PC-9 (cell line): Measurements from ENCODE around the gene ADAMTS15. TPM values are rescaled to one million over a fixed set of nuclear protein-coding genes. Genes with fewer than 3 reads are reported as not detected.

Experiments used
- BruUV-seq: library from RNA; stranded (reverse); fragments of 400-500 nt; replicated peaks from 2 replicates; lab custom pipeline; 2021; lab: Mats Ljungman, UMichigan
- CTCF ChIA-PET: fragments of 300-600 bp; sonication (Branson Sonifier 250); formaldehyde crosslinking; loops from one replicate; lab custom pipeline; 2022; ENCODE audit warnings: antibody characterized with exemption; lab: Charles Lee
- POLR2A ChIA-PET: fragments of 300-600 bp; sonication (Branson Sonifier 250); formaldehyde crosslinking; loops from one replicate; lab custom pipeline; 2022; ENCODE audit warnings: antibody characterized with exemption; ENCODE audit not compliant: unreplicated experiment; lab: Charles Lee
- DNase-seq, 2 experiments: peaks; one replicate each; pipeline versions ENCODE4 v3.0.0 to v3.0.0-alpha.2; 2015 to 2022; ENCODE audit warnings: mixed read lengths in 1 of 2
- H2AFZ ChIP-seq: fragments of 200-600 bp; sonication (generic); 2 replicates; pipeline ENCODE4 v1.8.1; 2017; ENCODE audit warnings: antibody characterized with exemption
- H3F3A ChIP-seq: fragments of 200-600 bp; sonication (generic); 2 replicates; pipeline ENCODE4 v1.8.1; 2017; ENCODE audit warnings: antibody characterized with exemption, mild to moderate bottlenecking, low read depth; ENCODE audit not compliant: insufficient read depth
- H3K27ac ChIP-seq: fragments of 200-600 bp; sonication (generic); 2 replicates; pipeline ENCODE4 v1.6.1; 2016; ENCODE audit warnings: mixed run types
- H3K27me3 ChIP-seq: fragments of 200-600 bp; sonication (generic); 2 replicates; pipeline ENCODE4 v1.6.1; 2016; ENCODE audit warnings: low read depth, mixed run types; ENCODE audit not compliant: insufficient read depth
- H3K36me3 ChIP-seq: fragments of 200-600 bp; sonication (generic); 2 replicates; pipeline ENCODE4 v1.6.1; 2016; ENCODE audit warnings: low read depth, mixed run types
- H3K4me1 ChIP-seq: fragments of 200-600 bp; sonication (generic); replicated peaks from 2 replicates; pipeline ENCODE4 v1.6.1; 2016; ENCODE audit warnings: mixed run types; ENCODE audit not compliant: insufficient read depth
- H3K4me2 ChIP-seq: fragments of 200-600 bp; sonication (generic); 2 replicates; pipeline ENCODE4 v1.6.1; 2017; ENCODE audit warnings: mixed run types
- H3K4me3 ChIP-seq: fragments of 200-600 bp; sonication (generic); 2 replicates; pipeline ENCODE4 v1.6.1; 2016; ENCODE audit warnings: mixed run types
- H3K79me2 ChIP-seq: fragments of 200-600 bp; sonication (generic); 2 replicates; pipeline ENCODE4 v1.6.1; 2017; ENCODE audit warnings: low read depth, mixed run types
- H3K9me2 ChIP-seq: fragments of 200-600 bp; sonication (generic); 2 replicates; pipeline ENCODE4 v1.8.1; 2017; ENCODE audit warnings: mild to moderate bottlenecking; ENCODE audit not compliant: insufficient read depth
- H3K9me3 ChIP-seq: fragments of 200-600 bp; sonication (generic); 2 replicates; pipeline ENCODE4 v1.8.1; 2016; ENCODE audit warnings: low read depth; ENCODE audit not compliant: insufficient read depth
- H4K20me1 ChIP-seq: fragments of 200-600 bp; sonication (generic); 2 replicates; pipeline ENCODE4 v1.8.1; 2017; ENCODE audit not compliant: insufficient read depth
- EZH2 ChIP-seq: fragments of 200-600 bp; sonication (generic); IDR thresholded peaks from 2 replicates; pipeline ENCODE4 v1.8.0; 2017; ENCODE audit warnings: antibody characterized with exemption, low read depth
- intact Hi-C: fragments of 100-400 bp; cut with micrococcal nuclease; formaldehyde crosslinking; loops from one replicate; pipeline ENCODE4 v1.10.0; 2022; ENCODE audit not compliant: unreplicated experiment
- total RNA-seq: library from RNA; stranded (reverse); gene quantifications from 2 replicates; pipeline ENCODE4 v1.2.3, GENCODE V29; 2021
- TF ChIP-seq, protein P1 (sequence below): fragments of 200-600 bp; sonication (generic); conservative IDR thresholded peaks from 2 replicates; pipeline ENCODE4 v1.6.1; 2017; ENCODE audit warnings: mixed run types, antibody characterized with exemption, mild to moderate bottlenecking, moderate library complexity

ADAMTS15 gene
- total RNA-seq, 1 experiment from 2014 or later: 2.2 TPM

DNA sequence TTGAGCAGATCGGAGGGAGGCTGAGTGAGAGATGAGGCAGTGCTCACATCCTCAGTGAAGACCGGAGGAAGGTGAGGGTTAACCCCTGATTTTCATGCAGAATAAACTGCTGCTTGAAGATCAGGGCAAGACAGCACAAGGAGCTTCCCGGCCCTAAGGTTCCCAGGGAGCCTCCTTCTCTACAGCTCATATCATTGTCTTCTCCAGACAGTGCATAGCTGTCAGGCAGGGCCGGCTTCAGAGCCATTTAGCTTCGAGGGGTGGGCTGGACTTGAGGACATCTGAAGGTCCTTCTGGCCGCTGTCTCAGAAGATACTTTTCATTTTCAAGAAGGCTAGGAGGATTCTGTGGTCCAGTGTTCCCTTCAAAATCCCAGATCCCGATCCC is 27.3 kb upstream of the ADAMTS15 start:
- peaks cover 83% of the 10 kb centered on the region for H3K27me3 ChIP-seq
- intact Hi-C loops: no loop called here
- H3K4me1 ChIP-seq: no peaks in the 10 kb centered on the region
- DNase-seq: no peak
- ChIA-PET CTCF (no interaction called here), POLR2A (no interaction called here)
- H3K9me3 ChIP-seq: no peaks in the 10 kb centered on the region
- no peak overlapping the region for H3K4me3 ChIP-seq
- H2AFZ ChIP-seq: no peak overlapping the region
- BruUV-seq: no TSS peak
- no peak overlapping the region for H3K27ac ChIP-seq
- no peaks in the 10 kb centered on the region for H3K36me3 ChIP-seq
- no peak for TF ChIP-seq EZH2
- TF ChIP-seq, protein P1, sequence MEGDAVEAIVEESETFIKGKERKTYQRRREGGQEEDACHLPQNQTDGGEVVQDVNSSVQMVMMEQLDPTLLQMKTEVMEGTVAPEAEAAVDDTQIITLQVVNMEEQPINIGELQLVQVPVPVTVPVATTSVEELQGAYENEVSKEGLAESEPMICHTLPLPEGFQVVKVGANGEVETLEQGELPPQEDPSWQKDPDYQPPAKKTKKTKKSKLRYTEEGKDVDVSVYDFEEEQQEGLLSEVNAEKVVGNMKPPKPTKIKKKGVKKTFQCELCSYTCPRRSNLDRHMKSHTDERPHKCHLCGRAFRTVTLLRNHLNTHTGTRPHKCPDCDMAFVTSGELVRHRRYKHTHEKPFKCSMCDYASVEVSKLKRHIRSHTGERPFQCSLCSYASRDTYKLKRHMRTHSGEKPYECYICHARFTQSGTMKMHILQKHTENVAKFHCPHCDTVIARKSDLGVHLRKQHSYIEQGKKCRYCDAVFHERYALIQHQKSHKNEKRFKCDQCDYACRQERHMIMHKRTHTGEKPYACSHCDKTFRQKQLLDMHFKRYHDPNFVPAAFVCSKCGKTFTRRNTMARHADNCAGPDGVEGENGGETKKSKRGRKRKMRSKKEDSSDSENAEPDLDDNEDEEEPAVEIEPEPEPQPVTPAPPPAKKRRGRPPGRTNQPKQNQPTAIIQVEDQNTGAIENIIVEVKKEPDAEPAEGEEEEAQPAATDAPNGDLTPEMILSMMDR: no peak
- no peaks in the 10 kb centered on the region for H3F3A ChIP-seq
- no peaks in the 10 kb centered on the region for H3K9me2 ChIP-seq
- H3K79me2 ChIP-seq: no peaks in the 10 kb centered on the region
- H4K20me1 ChIP-seq: no peaks in the 10 kb centered on the region
- no peak overlapping the region for H3K4me2 ChIP-seq

DNA sequence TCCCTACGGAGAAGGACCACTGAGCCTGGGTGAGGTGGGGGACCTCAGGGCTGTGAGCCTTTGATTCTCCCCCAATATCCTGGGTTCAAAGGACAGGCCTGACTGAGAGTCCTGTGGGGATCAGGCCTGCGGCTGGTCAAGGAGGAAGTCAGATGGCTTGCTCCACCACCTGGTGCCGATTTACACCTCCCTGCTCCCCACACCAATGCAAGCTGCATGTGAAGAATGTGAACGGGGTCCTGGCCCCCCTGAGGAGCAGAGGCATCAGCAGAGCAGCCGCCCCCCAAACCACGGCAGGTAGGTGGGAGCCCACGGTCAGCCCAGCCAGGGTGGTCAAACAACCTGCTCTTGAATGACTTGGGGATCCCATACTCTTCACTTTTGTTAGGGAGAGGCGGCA is 26.7 kb upstream of the ADAMTS15 start:
- H3K4me2 ChIP-seq: no peak overlapping the region

DNA sequence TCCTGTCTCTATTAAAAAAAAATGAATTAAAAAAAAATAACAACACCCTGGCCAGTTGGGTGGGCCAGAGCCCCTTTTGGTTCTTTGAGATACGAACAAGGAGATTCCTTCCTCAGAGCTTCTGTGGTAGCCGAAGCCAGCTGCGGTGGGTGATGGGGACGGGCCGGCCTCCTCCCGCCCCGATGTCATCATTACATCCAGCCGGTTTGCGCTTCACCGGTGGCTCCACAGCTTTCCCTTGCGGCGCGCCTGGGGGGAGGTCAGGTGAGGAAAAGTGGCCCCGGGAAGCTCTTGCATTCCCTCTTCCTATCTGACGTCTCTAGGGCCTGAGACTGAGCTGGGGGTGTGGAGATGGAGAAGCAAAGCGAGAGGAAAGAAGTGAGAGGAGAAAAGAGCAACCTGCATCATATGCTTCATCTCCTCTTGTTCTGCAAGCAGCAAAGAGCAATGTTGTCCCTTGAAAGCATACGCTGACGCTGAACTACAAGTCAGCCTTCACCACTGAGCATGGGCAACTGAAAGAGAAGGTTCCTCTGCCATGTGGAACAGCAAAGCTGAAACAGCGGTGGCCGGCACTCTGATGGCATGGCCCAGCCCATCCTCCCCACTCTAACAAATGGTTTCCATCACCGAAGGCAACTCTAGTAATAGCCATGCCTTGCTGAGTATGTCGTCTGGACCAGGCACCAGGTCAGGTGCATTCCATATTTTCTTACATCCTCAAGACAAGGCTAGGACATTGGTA is 26.0 kb upstream of the ADAMTS15 start:
- Histone ChIP-seq H3F3A (no peaks in the 10 kb centered on the region), H3K4me3 (no peak overlapping the region), H3K4me2 (no peak overlapping the region), H4K20me1 (no peaks in the 10 kb centered on the region), H3K4me1 (no peaks in the 10 kb centered on the region), H3K27me3 (peaks cover 95% of the 10 kb centered on the region), H3K79me2 (no peaks in the 10 kb centered on the region), H3K36me3 (no peaks in the 10 kb centered on the region), H2AFZ (no peak overlapping the region), H3K27ac (no peak overlapping the region), H3K9me2 (no peaks in the 10 kb centered on the region), H3K9me3 (no peaks in the 10 kb centered on the region)
- intact Hi-C loops: no loop called here
- ChIA-PET CTCF (no interaction called here), POLR2A (no interaction called here)
- peak in 1 of 2 experiments; percentile 27 for DNase-seq
- TF ChIP-seq, protein P1: no peak
- TF ChIP-seq EZH2: no peak
- BruUV-seq: no TSS peak

More for the DNA sequence above, 26.7 kb upstream of the ADAMTS15 start:
- CTCF ChIA-PET: no interaction called here
- Histone ChIP-seq H3K27ac (no peak overlapping the region), H3K9me2 (no peaks in the 10 kb centered on the region), H3K9me3 (no peaks in the 10 kb centered on the region), H3K79me2 (no peaks in the 10 kb centered on the region), H3K4me3 (no peak overlapping the region), H2AFZ (no peak overlapping the region), H3F3A (no peaks in the 10 kb centered on the region), H3K36me3 (no peaks in the 10 kb centered on the region), H4K20me1 (no peaks in the 10 kb centered on the region), H3K27me3 (peaks cover 88% of the 10 kb centered on the region), H3K4me1 (no peaks in the 10 kb centered on the region)
- DNase-seq: peak in 1 of 2 experiments; percentile 5
- BruUV-seq: no TSS peak
- POLR2A ChIA-PET: no interaction called here
- intact Hi-C loops: no loop called here
- TF ChIP-seq, protein P1: no peak
- TF ChIP-seq EZH2: no peak
